ENCODE results near the gene PKD1L1. TPM values are rescaled to one million over a fixed set of nuclear protein-coding genes. Genes with fewer than 3 reads are reported as not detected.

PKD1L1 gene
- polyA plus RNA-seq, 1 of the 3 experiments (the other 2 are of a cell fraction): 0.10 TPM

GRCh38 chr7:47953822-47954221, 5.6 kb upstream of the PKD1L1 start:
- H3K9me2 ChIP-seq: no peaks in the 10 kb centered on the region
- H3F3A ChIP-seq (replicated peaks; ENCODE audit: insufficient read depth): no peaks in the 10 kb centered on the region
- peaks cover 33 to 36% of the 10 kb centered on the region in 2 experiments for H3K36me3 ChIP-seq (replicated peaks in 1 of 2; ENCODE audit: control insufficient read depth in 1 of 2, insufficient read depth in 2 of 2, low read length in 1 of 2)
- DNase-seq: no peak
- WGBS (ENCODE audit: low lambda C conversion rate): 97% methylated on average over 4 of the region's 4 CpGs
- no peak overlapping the region for H3K9ac ChIP-seq
- H3K79me2 ChIP-seq (ENCODE audit: insufficient read depth): peaks cover 4% of the 10 kb centered on the region; the same call in 1 of the 2 replicates
- H3K4me1 ChIP-seq (ENCODE audit: control insufficient read depth in 1 of 2, insufficient read depth in 2 of 2, low read depth in 1 of 2, low read length in 1 of 2): peaks cover 4 to 5% of the 10 kb centered on the region in 2 experiments; a peak in 1 of 4 replicates
- CTCF ChIA-PET: interaction anchor here (1.2 to 12.4 kb wide), 4 partner anchors 9 to 156 kb away, joined by 3 to 221 read pairs (median 23); no protein-coding TSS in a partner anchor
- no peaks in the 10 kb centered on the region for H3K9me3 ChIP-seq
- TF ChIP-seq EP300 (IDR thresholded peaks at IDR 0.05; ENCODE audit: borderline replicate concordance in 1 of 2, low read depth in 1 of 2, low read length in 1 of 2): no peak
- TF ChIP-seq CTCF (IDR thresholded peaks at IDR 0.05): no peak
- no peak for TF ChIP-seq MXI1 (IDR thresholded peaks at IDR 0.05; ENCODE audit: low read depth, low read length)
- no peak for TF ChIP-seq REST (IDR thresholded peaks at IDR 0.05; ENCODE audit: low read depth, low read length)
- TF ChIP-seq NFIC (IDR thresholded peaks at IDR 0.05; ENCODE audit: borderline replicate concordance): no peak
- no peak for TF ChIP-seq TAF1 (IDR thresholded peaks at IDR 0.05; ENCODE audit: borderline replicate concordance, low read depth, low read length)
- no peak for TF ChIP-seq TCF12 (IDR thresholded peaks at IDR 0.05)
- TF ChIP-seq POLR2AphosphoS5 (IDR thresholded peaks at IDR 0.05; ENCODE audit: low read depth, low read length): no peak
- H3K4me3 ChIP-seq (ENCODE audit: low read depth in 2 of 2, low read length in 1 of 2): no peak overlapping the region
- no peaks in the 10 kb centered on the region for H4K20me1 ChIP-seq (ENCODE audit: insufficient read depth)
- POLR2A ChIA-PET: interaction anchor here (1.0 kb wide), 1 partner anchor 24 kb away, joined by 3 read pairs; no protein-coding TSS in a partner anchor
- H2AFZ ChIP-seq (ENCODE audit: low read depth): no peak overlapping the region
- H3K27me3 ChIP-seq (ENCODE audit: insufficient read depth): no peaks in the 10 kb centered on the region
- no peak overlapping the region for H3K27ac ChIP-seq (ENCODE audit: low read depth in 2 of 2, low read length in 1 of 2)
- H3K4me2 ChIP-seq: no peak overlapping the region

GRCh38 chr7:47952224-47952623, 4.0 kb upstream of the PKD1L1 start:
- no peak for DNase-seq
- Histone ChIP-seq H3K9ac (no peak overlapping the region), H3K27ac (ENCODE audit: low read depth in 2 of 2, low read length in 1 of 2) (no peak overlapping the region), H3K36me3 (replicated peaks in 1 of 2; ENCODE audit: control insufficient read depth in 1 of 2, insufficient read depth in 2 of 2, low read length in 1 of 2) (peaks cover 30 to 33% of the 10 kb centered on the region in 2 experiments), H3K9me3 (no peaks in the 10 kb centered on the region), H3K4me1 (ENCODE audit: control insufficient read depth in 1 of 2, insufficient read depth in 2 of 2, low read depth in 1 of 2, low read length in 1 of 2) (peaks cover 4 to 5% of the 10 kb centered on the region in 2 experiments; a peak in 1 of 4 replicates), H3K9me2 (no peaks in the 10 kb centered on the region), H3K79me2 (ENCODE audit: insufficient read depth) (no peaks in the 10 kb centered on the region), H3K4me3 (ENCODE audit: low read depth in 2 of 2, low read length in 1 of 2) (no peak overlapping the region), H3K27me3 (ENCODE audit: insufficient read depth) (no peaks in the 10 kb centered on the region), H4K20me1 (ENCODE audit: insufficient read depth) (no peaks in the 10 kb centered on the region), H3K4me2 (no peak overlapping the region), H3F3A (replicated peaks; ENCODE audit: insufficient read depth) (no peaks in the 10 kb centered on the region), H2AFZ (ENCODE audit: low read depth) (no peak overlapping the region)
- CTCF ChIA-PET: interaction anchor here (0.7 to 12.4 kb wide), 4 partner anchors 13 to 490 kb away, joined by 3 to 221 read pairs (median 4); no protein-coding TSS in a partner anchor
- POLR2A ChIA-PET: no interaction called here
- WGBS (ENCODE audit: low lambda C conversion rate): 85% methylated on average over 2 of the region's 4 CpGs
- TF ChIP-seq MEF2A (IDR thresholded peaks at IDR 0.05; ENCODE audit: borderline replicate concordance, low read depth): no peak
- TF ChIP-seq MAX (IDR thresholded peaks at IDR 0.05; ENCODE audit: low read depth): no peak
- TF ChIP-seq ELF1 (IDR thresholded peaks at IDR 0.05): no peak
- TF ChIP-seq JUND (IDR thresholded peaks at IDR 0.05): no peak
- no peak for TF ChIP-seq MXI1 (IDR thresholded peaks at IDR 0.05; ENCODE audit: low read depth, low read length)
- TF ChIP-seq CHD2 (IDR thresholded peaks at IDR 0.05; ENCODE audit: low read length, partially characterized antibody): no peak
- TF ChIP-seq FOXM1 (IDR thresholded peaks at IDR 0.05; ENCODE audit: low read depth): no peak
- TF ChIP-seq IRF3 (IDR thresholded peaks at IDR 0.05; ENCODE audit: low read depth, low read length): no peak
- no peak for TF ChIP-seq EZH2phosphoT487 (IDR thresholded peaks at IDR 0.05; ENCODE audit: borderline replicate concordance, low read depth)
- TF ChIP-seq RAD21 (IDR thresholded peaks at IDR 0.05; ENCODE audit: low read length): no peak
- no peak for TF ChIP-seq GATA2 (CRISPR knock-in tag; IDR thresholded peaks at IDR 0.05)
- TF ChIP-seq GABPA (IDR thresholded peaks at IDR 0.05; ENCODE audit: low read depth): no peak
- TF ChIP-seq NFIC (IDR thresholded peaks at IDR 0.05; ENCODE audit: borderline replicate concordance): no peak
- TF ChIP-seq USF2 (IDR thresholded peaks at IDR 0.05; ENCODE audit: borderline replicate concordance, low read depth, low read length): no peak
- no peak for TF ChIP-seq SMC3 (IDR thresholded peaks at IDR 0.05; ENCODE audit: low read depth, low read length)
- no peak for TF ChIP-seq YY1 (IDR thresholded peaks at IDR 0.05; ENCODE audit: low read depth)

All from SK-N-SH (cell line).